Transverse colon (tissue), 4 donors: ENCODE measurements around the gene OPRM1. TPM values are rescaled to one million over a fixed set of nuclear protein-coding genes. Genes with fewer than 3 reads are reported as not detected.

Experiments
- DNase-seq: peaks from one replicate; pipeline ENCODE4 v3.0.0-alpha.2; 2019
- H3K27ac ChIP-seq, 4 donors: fragments of 200-600 bp; sonication (generic); 2 replicates each; pipeline ENCODE4 v1.5.1; 2016 to 2018; ENCODE audit warnings: inconsistent platforms in 4 of 4
- H3K27me3 ChIP-seq: fragments of 200-600 bp; sonication (generic); 2 replicates; pipeline ENCODE4 v1.5.1; 2017; ENCODE audit warnings: inconsistent platforms
- H3K36me3 ChIP-seq, 4 donors: fragments of 200-600 bp; sonication (generic); 2 replicates each; pipeline ENCODE4 v1.5.1; 2017 to 2019; ENCODE audit warnings: inconsistent platforms in 4 of 4
- H3K4me1 ChIP-seq, 4 donors: fragments of 200-600 bp; sonication (generic); 2 replicates each; pipeline ENCODE4 v1.5.1; 2017 to 2020; ENCODE audit warnings: inconsistent platforms in 4 of 4
- H3K4me3 ChIP-seq, 4 donors: fragments of 200-600 bp; sonication (generic); 1 replicate in 1 of 4; 2 replicates in 3 of 4; pipeline versions ENCODE4 v1.5.1 to v1.6.1; 2017 to 2019; ENCODE audit warnings: inconsistent platforms in 4 of 4
- H3K9me3 ChIP-seq, 2 donors: fragments of 200-600 bp; sonication (generic); 2 replicates each; pipeline ENCODE4 v1.5.1; 2017 to 2019; ENCODE audit warnings: inconsistent platforms in 2 of 2
- EP300 ChIP-seq: sonication (generic); formaldehyde crosslinking; IDR thresholded peaks from one replicate; pipeline ENCODE4 v1.6.1; 2017; ENCODE audit warnings: antibody characterized with exemption, low read depth
- POLR2A ChIP-seq: fragments of 450-650 bp; IDR thresholded peaks from one replicate; pipeline ENCODE4 v1.6.1; 2016; ENCODE audit warnings: antibody characterized with exemption, mild to moderate bottlenecking, moderate library complexity
- POLR2AphosphoS5 ChIP-seq, 3 donors: sonication (generic); formaldehyde crosslinking; IDR thresholded peaks; one replicate each; pipeline ENCODE4 v1.6.1; 2016; ENCODE audit warnings: antibody characterized with exemption in 3 of 3
- WGBS, 2 donors: methylation state at CpG; one replicate each; pipeline ENCODE4 v1.1.5; 2018; ENCODE audit warnings: low coverage in 1 of 2; 5-methylcytosine and 5-hydroxymethylcytosine counted together
- in situ Hi-C, 4 donors: fragments of 200-750 bp; cut with MboI; loops; one replicate each; pipeline versions ENCODE4 v1.15.0 to v1.15.1; 2017; ENCODE audit warnings: low sequenced_read_pairs in 3 of 4, low pct_ligation_motif_present in 1 of 4, low pct_unique_long_range_greater_than_20kb in 1 of 4
- intact Hi-C: fragments of 100-400 bp; cut with DNase I; formaldehyde crosslinking; loops from one replicate; pipeline ENCODE4 v1.15.1; 2023; ENCODE audit warnings: low total_unique reads
- total RNA-seq, 4 donors: library from RNA; depleted of rRNA; stranded (reverse); fragments of >200 nt; gene quantifications; one replicate each; pipeline ENCODE4 v1.1.0, GENCODE V29; 2016
- TF ChIP-seq, protein P1 (sequence below), 5 experiments: fragments of 200-600 bp in 3 of 5; fragments of 450-650 bp in 2 of 5; sonication (generic) in 3 of 5; IDR thresholded peaks; 1 replicate in 2 of 5; 2 replicates in 3 of 5; pipeline ENCODE4 v1.5.1; 2016 to 2017; ENCODE audit warnings: antibody characterized with exemption in 5 of 5, inconsistent platforms in 3 of 5, mild to moderate bottlenecking in 2 of 5, moderate library complexity in 1 of 5

The OPRM1 gene
- total RNA-seq, 4 donors from 2014 or later, result 0.64 TPM; not detected in 3

DNA sequence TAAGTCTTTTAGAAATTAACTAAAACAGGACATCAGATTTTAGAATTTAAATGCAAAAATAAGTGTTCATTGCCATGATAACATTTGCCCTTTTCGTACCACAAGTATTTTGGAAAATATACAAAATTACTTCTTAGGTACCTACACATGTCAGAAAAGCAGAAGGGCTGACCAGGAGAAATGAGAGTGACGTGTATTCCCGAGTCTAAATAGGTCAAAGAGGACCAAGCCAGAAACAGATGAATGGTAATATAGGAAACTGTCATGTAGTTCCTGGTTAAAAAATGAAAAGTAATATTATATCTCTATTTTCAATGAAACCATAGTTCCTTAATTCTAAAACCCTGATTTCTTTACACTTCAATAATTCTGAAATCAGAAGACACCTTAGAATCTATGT is 191.4 kb downstream of the OPRM1 start:
- Histone ChIP-seq H3K4me3 (no peak overlapping the region), H3K36me3 (no peaks in the 10 kb centered on the region), H3K9me3 (no peaks in the 10 kb centered on the region), H3K27ac (no peak overlapping the region), H3K27me3 (no peaks in the 10 kb centered on the region), H3K4me1 (no peaks in the 10 kb centered on the region)
- no peak for DNase-seq
- TF ChIP-seq POLR2A, result no peak
- no peak for TF ChIP-seq EP300
- TF ChIP-seq, protein P1, sequence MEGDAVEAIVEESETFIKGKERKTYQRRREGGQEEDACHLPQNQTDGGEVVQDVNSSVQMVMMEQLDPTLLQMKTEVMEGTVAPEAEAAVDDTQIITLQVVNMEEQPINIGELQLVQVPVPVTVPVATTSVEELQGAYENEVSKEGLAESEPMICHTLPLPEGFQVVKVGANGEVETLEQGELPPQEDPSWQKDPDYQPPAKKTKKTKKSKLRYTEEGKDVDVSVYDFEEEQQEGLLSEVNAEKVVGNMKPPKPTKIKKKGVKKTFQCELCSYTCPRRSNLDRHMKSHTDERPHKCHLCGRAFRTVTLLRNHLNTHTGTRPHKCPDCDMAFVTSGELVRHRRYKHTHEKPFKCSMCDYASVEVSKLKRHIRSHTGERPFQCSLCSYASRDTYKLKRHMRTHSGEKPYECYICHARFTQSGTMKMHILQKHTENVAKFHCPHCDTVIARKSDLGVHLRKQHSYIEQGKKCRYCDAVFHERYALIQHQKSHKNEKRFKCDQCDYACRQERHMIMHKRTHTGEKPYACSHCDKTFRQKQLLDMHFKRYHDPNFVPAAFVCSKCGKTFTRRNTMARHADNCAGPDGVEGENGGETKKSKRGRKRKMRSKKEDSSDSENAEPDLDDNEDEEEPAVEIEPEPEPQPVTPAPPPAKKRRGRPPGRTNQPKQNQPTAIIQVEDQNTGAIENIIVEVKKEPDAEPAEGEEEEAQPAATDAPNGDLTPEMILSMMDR (IDR thresholded peaks at IDR 0.05), result no peak
- no peak for TF ChIP-seq POLR2AphosphoS5 (IDR thresholded peaks at IDR 0.05)
- WGBS, 2 donors, result 71 to 76% methylated on average over 3 of the region's 3 CpGs
- intact Hi-C loops, result no loop called here
- in situ Hi-C loops, result no loop called here

DNA sequence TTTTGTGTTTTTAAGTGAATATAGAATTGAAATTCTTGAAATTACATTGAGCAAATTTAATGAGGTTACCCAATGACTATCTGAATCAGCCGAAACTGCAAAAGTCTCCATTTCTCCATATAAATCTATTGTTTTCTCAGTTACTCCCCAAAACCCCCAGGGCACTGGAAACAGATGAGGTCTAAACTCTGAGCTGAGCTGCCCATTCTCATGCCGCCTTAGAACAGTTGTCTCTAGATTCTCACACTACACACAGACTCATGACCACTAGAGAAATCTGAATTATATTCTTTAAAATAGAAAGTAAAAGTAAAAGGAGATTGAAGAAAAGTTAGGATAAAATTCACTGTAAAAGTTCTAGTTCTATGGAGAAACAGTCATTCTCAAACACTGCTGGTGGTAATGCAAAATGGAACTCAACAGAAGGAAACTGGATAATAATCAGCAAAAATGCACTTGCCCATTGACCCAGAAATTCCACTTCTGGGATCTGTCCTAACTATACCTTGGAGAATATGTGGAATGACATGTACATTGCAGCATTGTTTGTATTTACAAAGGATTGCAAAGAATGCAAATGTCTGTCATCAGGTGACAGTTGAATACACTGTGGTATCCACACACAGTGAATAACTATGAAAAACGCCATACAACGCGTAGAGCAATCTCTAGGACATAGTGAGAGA is 192.0 kb downstream of the OPRM1 start:
- no peaks in the 10 kb centered on the region for H3K4me1 ChIP-seq
- H3K27me3 ChIP-seq, result no peaks in the 10 kb centered on the region
- in situ Hi-C loops (no loop called here), intact Hi-C loops (no loop called here)
- TF ChIP-seq POLR2AphosphoS5 (IDR thresholded peaks at IDR 0.05), result no peak
- no peak for TF ChIP-seq POLR2A
- TF ChIP-seq, protein P1 (IDR thresholded peaks at IDR 0.05), result no peak
- no peak for TF ChIP-seq EP300
- no peak overlapping the region for H3K27ac ChIP-seq
- no peak for DNase-seq
- no peaks in the 10 kb centered on the region for H3K36me3 ChIP-seq
- H3K9me3 ChIP-seq, result no peaks in the 10 kb centered on the region
- 89 to 91% methylated on average over 5 of the region's 5 CpGs for WGBS, 2 donors
- no peak overlapping the region for H3K4me3 ChIP-seq

DNA sequence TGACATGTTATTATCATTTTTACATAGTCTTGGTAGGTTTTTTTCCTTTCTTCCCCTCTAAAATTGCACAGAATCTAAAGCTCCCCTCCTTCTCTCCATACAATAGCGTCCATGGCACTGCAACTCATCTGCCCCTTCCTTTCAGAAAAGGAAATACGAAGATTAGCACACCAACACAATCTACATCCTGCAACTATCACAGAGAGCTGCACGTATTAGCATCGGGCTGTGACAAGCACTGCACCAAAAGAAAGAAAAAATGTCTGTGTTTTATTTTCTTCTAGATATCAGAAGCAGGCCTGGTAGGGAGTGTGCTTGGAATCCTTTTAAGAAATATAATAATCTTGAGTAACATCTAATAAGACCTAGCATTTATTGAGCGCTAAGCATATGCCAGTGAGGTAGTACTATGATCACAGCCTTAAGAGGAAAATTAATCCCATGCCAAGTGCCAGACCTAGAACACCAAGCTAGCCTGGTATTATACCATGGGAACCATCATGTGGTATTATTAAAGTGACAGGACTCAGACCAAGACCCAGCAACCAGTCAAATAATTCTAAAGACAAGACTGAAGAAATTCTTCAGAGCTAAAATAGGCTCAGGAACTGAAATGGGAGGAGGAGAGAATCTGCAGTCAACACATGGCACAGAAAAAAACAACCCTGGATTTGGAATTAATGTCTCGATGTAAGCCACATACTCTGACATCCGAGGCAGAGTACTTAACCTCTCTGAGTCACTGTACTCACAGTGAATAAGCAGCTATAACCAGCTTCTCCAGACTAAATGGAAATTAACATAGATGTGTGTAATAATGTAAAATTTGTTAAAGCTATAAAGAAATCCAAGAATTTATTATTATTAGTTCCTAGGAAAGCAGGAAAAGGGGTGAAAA is 193.2 kb downstream of the OPRM1 start:
- H3K9me3 ChIP-seq, result no peaks in the 10 kb centered on the region
- no peaks in the 10 kb centered on the region for H3K27me3 ChIP-seq
- H3K27ac ChIP-seq, result no peak overlapping the region
- intact Hi-C loops (no loop called here), in situ Hi-C loops (no loop called here)
- no peak for TF ChIP-seq EP300
- TF ChIP-seq, protein P1 (IDR thresholded peaks at IDR 0.05), result no peak
- TF ChIP-seq POLR2AphosphoS5 (IDR thresholded peaks at IDR 0.05), result no peak
- TF ChIP-seq POLR2A, result no peak
- DNase-seq, result no peak
- H3K4me1 ChIP-seq, result no peaks in the 10 kb centered on the region
- no peak overlapping the region for H3K4me3 ChIP-seq
- 74 to 76% methylated on average over 7 of the region's 7 CpGs for WGBS, 2 donors
- no peaks in the 10 kb centered on the region for H3K36me3 ChIP-seq

DNA sequence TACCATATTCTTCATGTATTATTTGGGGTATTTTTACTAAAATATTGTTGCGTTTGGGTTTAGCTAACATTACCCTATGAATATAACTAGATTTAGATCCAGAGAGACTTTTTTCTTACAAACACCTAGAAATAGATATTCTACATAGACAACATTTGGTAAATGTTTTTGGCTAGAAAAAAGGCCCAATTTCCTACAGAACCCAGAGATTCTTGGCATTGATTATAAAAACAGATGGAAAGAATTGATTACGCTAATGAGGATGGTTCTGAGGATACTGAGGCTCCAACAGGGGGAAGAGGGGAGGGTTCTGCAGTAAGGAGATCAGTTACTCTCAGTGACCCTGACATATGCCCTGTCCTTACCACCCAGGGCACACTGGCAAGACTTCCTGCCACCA is 194.3 kb downstream of the OPRM1 start:
- no peak overlapping the region for H3K4me3 ChIP-seq
- H3K36me3 ChIP-seq, result no peaks in the 10 kb centered on the region
- H3K27me3 ChIP-seq, result no peaks in the 10 kb centered on the region
- intact Hi-C loops, result no loop called here
- WGBS, 2 donors, result 96 to 98% methylated on average over 2 of the region's 2 CpGs
- H3K4me1 ChIP-seq, result no peaks in the 10 kb centered on the region
- DNase-seq, result no peak
- H3K27ac ChIP-seq, result no peak overlapping the region
- TF ChIP-seq, protein P1 (IDR thresholded peaks at IDR 0.05), result no peak
- no peak for TF ChIP-seq EP300
- no peak for TF ChIP-seq POLR2A
- TF ChIP-seq POLR2AphosphoS5 (IDR thresholded peaks at IDR 0.05), result no peak
- no peaks in the 10 kb centered on the region for H3K9me3 ChIP-seq
- in situ Hi-C loops, result no loop called here
